Measurements from ENCODE around the gene USP26. TPM values are rescaled to one million over a fixed set of nuclear protein-coding genes. Genes with fewer than 3 reads are reported as not detected.

Gene USP26
- total RNA-seq, 1 donor from 2014 or later, result not detected

GRCh38 chrX:133068461-133068860, 28.4 kb downstream of the USP26 start:
- TF ChIP-seq, protein P1, sequence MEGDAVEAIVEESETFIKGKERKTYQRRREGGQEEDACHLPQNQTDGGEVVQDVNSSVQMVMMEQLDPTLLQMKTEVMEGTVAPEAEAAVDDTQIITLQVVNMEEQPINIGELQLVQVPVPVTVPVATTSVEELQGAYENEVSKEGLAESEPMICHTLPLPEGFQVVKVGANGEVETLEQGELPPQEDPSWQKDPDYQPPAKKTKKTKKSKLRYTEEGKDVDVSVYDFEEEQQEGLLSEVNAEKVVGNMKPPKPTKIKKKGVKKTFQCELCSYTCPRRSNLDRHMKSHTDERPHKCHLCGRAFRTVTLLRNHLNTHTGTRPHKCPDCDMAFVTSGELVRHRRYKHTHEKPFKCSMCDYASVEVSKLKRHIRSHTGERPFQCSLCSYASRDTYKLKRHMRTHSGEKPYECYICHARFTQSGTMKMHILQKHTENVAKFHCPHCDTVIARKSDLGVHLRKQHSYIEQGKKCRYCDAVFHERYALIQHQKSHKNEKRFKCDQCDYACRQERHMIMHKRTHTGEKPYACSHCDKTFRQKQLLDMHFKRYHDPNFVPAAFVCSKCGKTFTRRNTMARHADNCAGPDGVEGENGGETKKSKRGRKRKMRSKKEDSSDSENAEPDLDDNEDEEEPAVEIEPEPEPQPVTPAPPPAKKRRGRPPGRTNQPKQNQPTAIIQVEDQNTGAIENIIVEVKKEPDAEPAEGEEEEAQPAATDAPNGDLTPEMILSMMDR (IDR thresholded peaks at IDR 0.05; ENCODE audit: insufficient read depth, low read length, severe bottlenecking), result no peak
- no peaks in the 10 kb centered on the region for H3K36me3 ChIP-seq (ENCODE audit: control insufficient read depth, insufficient read depth, low read length)

GRCh38 chrX:133056341-133056740, 40.6 kb downstream of the USP26 start:
- no peak for FAIRE-seq
- Histone ChIP-seq H3K4me3 (ENCODE audit: low read depth, low read length) (no peak overlapping the region), H3K27me3 (ENCODE audit: control insufficient read depth, insufficient read depth, low read length) (no peaks in the 10 kb centered on the region), H3K36me3 (ENCODE audit: control insufficient read depth, insufficient read depth, low read length) (no peaks in the 10 kb centered on the region)
- TF ChIP-seq, protein P1 (IDR thresholded peaks at IDR 0.05; ENCODE audit: insufficient read depth, low read length, severe bottlenecking), result no peak
- peak; percentile 83 for DNase-seq (ENCODE audit: low read depth)

More at GRCh38 chrX:133068461-133068860, 28.4 kb downstream of the USP26 start:
- DNase-seq (ENCODE audit: low read depth) (no peak), FAIRE-seq (no peak)
- Histone ChIP-seq H3K27me3 (ENCODE audit: control insufficient read depth, insufficient read depth, low read length) (no peaks in the 10 kb centered on the region), H3K4me3 (ENCODE audit: low read depth, low read length) (no peak overlapping the region)

- FAIRE-seq, result no peak
- no peaks in the 10 kb centered on the region for H3K36me3 ChIP-seq (ENCODE audit: control insufficient read depth, insufficient read depth, low read length)
- DNase-seq (ENCODE audit: low read depth), result no peak
- no peaks in the 10 kb centered on the region for H3K27me3 ChIP-seq (ENCODE audit: control insufficient read depth, insufficient read depth, low read length)
- H3K4me3 ChIP-seq (ENCODE audit: low read depth, low read length), result no peak overlapping the region
- TF ChIP-seq, protein P1 (IDR thresholded peaks at IDR 0.05; ENCODE audit: insufficient read depth, low read length, severe bottlenecking), result no peak
Observed at GRCh38 chrX:133054761-133055405, 42.0 kb downstream of the USP26 start.

DNA sequence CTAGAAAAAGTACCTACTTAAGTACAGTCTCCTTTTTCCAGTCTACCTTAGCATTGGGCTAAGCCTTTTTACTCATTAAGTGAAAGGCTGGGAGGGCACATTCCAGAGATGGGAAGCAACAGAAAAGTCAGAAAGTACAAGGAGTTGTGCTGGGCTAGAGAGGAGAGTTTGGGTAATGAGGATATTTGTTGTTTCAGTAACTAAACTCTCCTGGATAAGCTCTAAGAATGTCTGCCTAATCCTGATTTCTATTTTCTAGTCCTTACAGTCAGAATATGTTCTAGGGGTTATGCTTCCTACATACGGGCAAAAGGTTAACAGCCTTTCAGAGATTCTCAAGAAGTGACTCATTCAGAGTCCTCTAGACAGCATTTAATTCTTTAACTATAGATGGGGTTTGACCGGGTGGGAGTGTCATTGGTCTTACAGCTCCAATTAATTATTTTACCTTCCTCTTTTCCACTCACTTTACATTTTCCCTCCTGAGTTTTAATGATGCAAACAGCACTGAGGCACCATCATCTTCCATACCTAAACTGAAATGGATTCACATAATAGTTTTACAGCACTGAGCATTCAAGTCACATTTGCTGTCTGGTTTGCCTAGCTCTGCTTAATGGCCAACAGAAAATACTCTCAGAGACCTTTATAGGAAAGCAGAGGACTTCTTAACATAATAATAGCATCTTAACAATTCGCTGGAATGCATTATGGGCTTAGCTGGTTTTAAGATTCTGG, 42.9 kb downstream of the USP26 start:
- no peak for FAIRE-seq
- TF ChIP-seq, protein P1 (IDR thresholded peaks at IDR 0.05; ENCODE audit: insufficient read depth, low read length, severe bottlenecking), result no peak
- Histone ChIP-seq H3K36me3 (ENCODE audit: control insufficient read depth, insufficient read depth, low read length) (no peaks in the 10 kb centered on the region), H3K4me3 (ENCODE audit: low read depth, low read length) (no peak overlapping the region), H3K27me3 (ENCODE audit: control insufficient read depth, insufficient read depth, low read length) (no peaks in the 10 kb centered on the region)
- DNase-seq (ENCODE audit: low read depth), result peak; percentile 53

DNA sequence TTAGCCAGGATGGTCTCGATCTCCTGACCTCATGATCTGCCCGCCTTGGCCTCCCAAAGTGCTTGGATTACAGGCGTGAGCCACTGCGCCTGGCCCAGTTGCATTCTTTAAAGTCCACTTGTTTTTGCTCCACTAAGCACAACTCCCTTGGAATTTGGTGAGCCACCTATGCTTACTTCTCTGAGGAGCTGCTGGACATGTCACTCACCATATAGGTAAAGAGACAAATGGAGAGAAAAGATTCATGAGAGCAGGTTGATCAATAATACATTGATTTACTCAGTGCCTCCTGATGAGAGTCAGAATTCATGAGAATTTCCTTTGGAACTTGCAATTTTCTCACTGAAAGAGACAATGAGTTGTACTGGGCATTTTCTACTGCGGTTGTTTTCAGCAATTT, 48.2 kb downstream of the USP26 start:
- DNase-seq (ENCODE audit: low read depth), result no peak
- Histone ChIP-seq H3K36me3 (ENCODE audit: control insufficient read depth, insufficient read depth, low read length) (no peaks in the 10 kb centered on the region), H3K4me3 (ENCODE audit: low read depth, low read length) (no peak overlapping the region), H3K27me3 (ENCODE audit: control insufficient read depth, insufficient read depth, low read length) (no peaks in the 10 kb centered on the region)
- TF ChIP-seq, protein P1 (IDR thresholded peaks at IDR 0.05; ENCODE audit: insufficient read depth, low read length, severe bottlenecking), result no peak
- no peak for FAIRE-seq

Measured in bronchial epithelial cell (primary cell).